ENCODE results near the gene EIF3C.
A peak's percentile ranks its signal among the peaks of the same experiment; 100 is the strongest.
"Not testable (repeated sequence)": the region's sequence is repeated elsewhere in the genome, so short reads cannot be mapped to it uniquely, and the experiment has no call there.

- TF ChIP-seq EZH2 (IDR thresholded peaks at IDR 0.05), result not testable (repeated sequence)
- TF ChIP-seq CTCF (IDR thresholded peaks at IDR 0.05), result peak; percentile 12
These were observed 38.8 kb downstream of the EIF3C start for GRCh38 chr16:28749997-28750465.
